Activated CD4-positive, CD25-positive, alpha-beta regulatory T cell treated with anti-CD3 and anti-CD28 coated beads, Interleukin-2, amount 50 U/mL, for 24 hours (primary cell): Measurements from ENCODE around the gene TNFSF12.

Source experiments
- ATAC-seq, 2 donors: fragments of 150-1000 bp; cut with Tn5 transposase; one replicate each; pipeline ENCODE4 v1.10.0; 2021; ENCODE audit warnings: mild to moderate bottlenecking in 1 of 2, moderate library complexity in 1 of 2

TNFSF12 gene

DNA sequence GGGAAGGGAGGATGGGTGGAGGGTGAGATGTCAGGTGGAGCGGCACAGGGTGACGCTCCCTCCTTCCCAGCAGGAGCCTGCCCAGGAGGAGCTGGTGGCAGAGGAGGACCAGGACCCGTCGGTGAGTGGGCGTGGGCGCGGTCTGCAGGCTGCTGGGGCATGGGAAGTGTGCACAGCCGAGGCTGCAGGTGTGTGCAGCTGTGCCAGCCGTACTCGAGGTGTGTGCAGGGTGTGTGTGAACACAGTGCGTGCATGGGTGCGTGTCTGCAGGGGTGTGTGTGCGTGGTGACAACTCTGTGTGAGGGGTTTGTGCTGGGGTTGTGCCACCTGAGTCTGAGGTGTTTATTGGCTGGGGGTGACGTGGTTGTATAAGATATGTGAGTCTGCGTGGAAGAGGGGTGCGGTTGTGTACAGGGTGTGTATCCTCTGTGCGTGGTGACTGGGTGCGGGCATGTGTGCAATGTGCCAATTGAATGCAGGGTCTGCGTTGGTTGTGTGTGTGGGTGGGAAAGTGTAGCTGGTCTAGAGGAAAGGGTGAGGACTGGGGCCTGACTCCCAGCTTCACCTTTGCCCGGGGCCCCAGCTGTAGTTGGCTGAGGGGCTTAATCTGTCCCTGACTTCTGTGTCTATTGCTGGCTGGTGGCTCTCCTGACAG is 670 bp downstream of the TNFSF12 start:
- peak; percentile 67 for ATAC-seq

DNA sequence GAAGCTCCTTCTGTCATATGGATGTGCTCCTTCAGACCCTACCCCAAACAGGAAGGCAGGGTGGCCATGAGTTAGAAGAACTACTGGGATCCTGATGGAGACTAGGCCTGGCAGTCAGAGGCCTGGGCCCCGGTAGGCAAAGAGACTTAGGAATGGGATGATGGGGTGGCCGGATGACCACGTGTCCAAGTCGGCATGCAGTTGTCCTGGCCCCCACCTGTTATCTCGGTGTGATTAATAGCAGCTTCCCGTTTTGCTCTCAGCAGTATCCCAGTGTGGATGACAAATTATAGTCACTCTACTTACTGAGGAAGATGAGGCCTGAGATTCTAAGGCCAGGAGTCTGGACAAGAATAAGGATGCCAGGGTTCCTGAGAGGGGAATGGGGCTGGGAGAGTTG is 1.5 kb downstream of the TNFSF12 start:
- no peak for ATAC-seq

DNA sequence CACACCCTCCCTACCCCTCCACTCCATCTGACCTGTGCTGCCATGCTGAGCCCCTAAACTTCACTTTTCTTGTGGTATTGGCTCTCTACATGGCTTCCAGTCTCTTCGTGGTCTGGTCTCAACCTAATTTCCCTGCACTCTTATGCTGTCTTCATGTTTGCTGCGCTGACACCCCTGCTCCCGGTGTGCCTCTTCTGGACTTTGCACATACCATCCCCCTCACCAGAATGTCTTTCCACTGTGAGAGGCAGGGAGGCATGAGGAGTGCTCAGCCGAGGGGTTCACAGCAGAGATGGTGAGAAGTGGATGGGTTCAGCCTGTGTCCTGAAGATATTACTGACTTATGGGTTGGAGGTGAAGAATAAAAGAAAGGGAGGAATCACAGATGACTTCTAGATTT is 2.5 kb downstream of the TNFSF12 start:
- ATAC-seq = no peak

DNA sequence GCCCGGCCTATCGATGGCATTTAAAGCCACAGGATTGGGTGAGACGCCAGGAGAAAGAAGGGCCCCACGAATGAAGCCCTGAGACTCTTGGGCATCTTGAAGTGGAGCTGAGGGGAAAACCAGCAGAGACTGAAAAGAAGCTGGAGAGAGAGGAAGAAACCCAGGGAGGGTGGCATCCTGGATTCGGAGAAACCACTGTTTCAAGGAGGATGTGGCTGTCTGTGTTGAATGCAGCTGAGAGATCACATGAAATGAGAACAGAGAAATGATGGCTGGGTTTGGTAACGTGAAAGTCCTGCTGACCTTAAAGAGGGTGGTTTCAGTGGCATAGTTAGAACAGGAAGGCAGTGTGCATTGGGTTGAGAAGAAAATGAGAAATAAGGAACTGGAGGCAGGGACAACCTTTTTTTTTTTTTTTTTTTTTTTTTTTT is 3.8 kb downstream of the TNFSF12 start:
- peak; percentile 50 to 58 for ATAC-seq

DNA sequence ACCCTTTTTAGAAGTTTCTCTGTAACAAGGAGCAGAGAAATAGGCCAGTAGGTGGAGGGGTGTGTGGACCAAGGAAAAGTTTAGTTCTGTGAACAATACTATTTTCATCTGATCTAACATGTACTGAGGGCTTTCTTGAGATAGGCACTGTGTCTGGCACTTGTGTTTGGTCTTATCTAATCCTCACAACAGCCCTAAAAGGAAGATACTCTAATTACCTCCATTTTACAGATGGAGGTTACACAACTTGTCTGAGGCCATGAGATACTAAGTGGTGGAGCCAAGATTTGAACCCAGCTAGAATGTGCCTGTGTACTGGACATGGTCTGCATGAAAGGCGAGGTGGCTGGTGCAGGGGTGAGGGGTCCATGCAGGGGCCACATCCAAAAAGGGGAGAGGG is 4.5 kb downstream of the TNFSF12 start:
- no peak for ATAC-seq

DNA sequence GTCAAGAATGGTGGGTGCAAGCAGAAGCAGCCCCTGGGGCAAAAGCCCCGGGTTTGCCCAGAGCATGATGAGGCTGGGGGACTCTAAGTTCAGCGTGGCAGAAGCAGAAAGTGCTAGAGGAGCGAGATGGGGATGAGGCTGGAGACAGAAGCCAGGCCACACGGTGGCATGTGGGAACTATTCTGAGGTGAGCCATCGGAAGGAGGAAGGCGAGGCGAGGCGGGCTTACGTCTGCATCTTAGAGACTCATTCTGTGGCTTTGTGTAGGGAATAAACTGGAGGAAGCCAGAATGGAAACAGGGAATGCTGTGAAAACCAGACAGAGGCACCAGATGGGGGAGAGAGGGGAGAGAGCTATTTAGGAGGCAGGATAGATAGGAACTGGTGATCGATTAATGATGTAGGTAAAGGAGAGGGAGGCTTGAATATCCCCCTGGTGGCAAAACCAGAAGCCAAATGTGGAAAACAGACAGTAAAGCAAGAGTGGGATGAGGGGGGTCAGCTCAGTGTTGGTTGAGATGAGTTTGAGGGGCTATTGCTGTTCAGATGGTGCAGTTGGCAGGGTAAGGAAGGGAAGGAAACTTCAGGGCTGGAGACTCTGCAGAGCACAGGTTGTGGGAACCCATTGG is 6.6 kb downstream of the TNFSF12 start:
- no peak for ATAC-seq

DNA sequence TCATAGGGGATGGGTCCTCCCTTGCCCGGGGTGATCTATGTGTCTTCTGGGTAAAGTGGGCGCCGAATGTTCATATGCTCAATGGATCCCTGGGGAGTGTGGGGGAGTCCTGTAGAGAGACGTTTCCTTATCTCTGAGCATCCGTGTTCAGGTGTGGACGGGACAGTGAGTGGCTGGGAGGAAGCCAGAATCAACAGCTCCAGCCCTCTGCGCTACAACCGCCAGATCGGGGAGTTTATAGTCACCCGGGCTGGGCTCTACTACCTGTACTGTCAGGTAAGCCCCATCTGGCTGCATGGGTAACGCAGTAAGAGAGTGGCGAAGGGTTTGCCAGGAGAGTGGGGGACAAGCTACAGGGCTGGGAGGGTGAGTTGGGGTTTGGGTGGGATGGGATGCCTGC is 7.8 kb downstream of the TNFSF12 start:
- no peak for ATAC-seq

DNA sequence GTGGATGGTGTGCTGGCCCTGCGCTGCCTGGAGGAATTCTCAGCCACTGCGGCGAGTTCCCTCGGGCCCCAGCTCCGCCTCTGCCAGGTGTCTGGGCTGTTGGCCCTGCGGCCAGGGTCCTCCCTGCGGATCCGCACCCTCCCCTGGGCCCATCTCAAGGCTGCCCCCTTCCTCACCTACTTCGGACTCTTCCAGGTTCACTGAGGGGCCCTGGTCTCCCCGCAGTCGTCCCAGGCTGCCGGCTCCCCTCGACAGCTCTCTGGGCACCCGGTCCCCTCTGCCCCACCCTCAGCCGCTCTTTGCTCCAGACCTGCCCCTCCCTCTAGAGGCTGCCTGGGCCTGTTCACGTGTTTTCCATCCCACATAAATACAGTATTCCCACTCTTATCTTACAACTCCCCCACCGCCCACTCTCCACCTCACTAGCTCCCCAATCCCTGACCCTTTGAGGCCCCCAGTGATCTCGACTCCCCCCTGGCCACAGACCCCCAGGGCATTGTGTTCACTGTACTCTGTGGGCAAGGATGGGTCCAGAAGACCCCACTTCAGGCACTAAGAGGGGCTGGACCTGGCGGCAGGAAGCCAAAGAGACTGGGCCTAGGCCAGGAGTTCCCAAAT is 8.4 kb downstream of the TNFSF12 start:
- ATAC-seq = no peak

DNA sequence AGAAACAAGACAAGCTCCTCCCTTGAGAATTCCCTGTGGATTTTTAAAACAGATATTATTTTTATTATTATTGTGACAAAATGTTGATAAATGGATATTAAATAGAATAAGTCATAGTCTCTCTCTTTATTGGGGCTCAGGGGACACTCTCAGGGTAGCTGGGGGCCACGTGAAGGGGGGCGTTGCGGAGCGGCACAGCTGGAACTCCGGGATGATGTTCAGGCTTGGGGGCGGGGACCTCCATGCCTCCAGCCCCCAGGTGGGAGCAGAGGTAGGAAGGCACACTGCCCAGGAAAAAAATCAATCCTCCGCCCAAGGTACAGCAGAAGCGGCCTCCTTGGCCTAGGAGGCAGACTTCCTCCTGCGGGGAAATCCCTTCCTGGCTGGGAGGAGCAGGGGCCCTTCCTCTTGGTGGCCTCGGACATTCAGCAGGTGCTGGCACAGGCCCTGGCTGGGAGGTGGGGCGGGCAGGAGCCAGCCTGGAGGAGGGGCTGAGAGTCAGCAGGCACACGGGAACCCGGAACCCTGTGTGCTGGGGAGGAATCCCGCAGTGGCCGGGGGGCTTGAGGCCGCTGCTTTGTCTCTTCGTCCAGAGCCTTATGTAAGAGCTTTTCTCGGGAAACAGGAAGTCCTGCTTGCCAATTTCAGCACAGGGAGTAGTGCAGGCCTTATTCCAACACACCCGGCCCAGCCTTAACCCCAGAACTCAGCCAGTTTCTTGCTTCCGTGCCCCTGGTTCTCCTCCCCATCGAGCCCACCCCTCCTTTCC is 9.1 kb downstream of the TNFSF12 start:
- ATAC-seq = no peak

DNA sequence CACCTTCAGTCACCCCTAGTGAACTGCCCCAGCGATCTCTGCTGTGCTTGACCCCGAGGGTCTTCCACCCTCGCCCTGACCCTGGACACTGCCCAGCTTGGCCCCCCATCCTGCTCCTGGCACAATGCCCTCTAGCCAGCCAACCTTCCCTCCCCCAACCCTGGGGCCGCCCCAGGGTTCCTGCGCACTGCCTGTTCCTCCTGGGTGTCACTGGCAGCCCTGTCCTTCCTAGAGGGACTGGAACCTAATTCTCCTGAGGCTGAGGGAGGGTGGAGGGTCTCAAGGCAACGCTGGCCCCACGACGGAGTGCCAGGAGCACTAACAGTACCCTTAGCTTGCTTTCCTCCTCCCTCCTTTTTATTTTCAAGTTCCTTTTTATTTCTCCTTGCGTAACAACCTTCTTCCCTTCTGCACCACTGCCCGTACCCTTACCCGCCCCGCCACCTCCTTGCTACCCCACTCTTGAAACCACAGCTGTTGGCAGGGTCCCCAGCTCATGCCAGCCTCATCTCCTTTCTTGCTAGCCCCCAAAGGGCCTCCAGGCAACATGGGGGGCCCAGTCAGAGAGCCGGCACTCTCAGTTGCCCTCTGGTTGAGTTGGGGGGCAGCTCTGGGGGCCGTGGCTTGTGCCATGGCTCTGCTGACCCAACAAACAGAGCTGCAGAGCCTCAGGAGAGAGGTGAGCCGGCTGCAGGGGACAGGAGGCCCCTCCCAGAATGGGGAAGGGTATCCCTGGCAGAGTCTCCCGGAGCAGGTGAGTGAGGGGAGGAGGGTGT is 9.9 kb downstream of the TNFSF12 start, which contains the start of gene TNFSF13:
Gene TNFSF13, plus strand, starts transcription at position 207 of the 776 bp plus-strand sequence. Its CDS starts 290 bp downstream, at position 497.
- ATAC-seq = no peak

DNA sequence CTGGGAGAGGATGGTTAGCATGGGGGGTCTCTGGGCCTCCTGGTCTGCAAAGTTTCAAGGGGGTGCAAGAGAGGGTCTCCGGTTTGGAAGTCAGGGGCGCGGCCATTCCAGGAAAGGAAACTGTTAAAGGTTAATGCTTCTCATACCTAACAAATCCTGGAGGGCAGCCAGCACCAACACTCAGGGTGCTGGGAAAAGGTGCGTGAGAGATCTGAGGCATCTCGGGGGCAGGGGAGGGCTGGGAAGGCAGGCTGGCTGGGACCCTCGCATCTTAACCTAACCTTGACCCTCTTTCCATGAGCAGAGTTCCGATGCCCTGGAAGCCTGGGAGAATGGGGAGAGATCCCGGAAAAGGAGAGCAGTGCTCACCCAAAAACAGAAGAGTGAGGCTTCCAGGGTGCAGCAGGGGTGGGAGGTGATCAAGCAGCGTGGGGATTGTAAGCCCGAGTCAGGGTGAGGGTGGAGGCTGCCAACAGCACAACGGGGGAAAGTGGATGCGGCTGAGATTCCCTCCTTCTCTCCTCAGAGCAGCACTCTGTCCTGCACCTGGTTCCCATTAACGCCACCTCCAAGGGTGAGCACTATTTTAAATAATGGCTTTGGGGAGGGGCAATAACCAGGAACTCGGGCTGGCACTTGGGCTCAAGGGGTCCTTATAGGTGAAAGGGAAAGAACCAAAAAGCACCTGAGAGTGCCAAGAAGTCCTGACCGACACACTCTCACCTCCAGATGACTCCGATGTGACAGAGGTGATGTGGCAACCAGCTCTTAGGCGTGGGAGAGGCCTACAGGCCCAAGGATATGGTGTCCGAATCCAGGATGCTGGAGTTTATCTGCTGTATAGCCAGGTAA is 10.7 kb downstream of the TNFSF12 start:
- no peak for ATAC-seq

DNA sequence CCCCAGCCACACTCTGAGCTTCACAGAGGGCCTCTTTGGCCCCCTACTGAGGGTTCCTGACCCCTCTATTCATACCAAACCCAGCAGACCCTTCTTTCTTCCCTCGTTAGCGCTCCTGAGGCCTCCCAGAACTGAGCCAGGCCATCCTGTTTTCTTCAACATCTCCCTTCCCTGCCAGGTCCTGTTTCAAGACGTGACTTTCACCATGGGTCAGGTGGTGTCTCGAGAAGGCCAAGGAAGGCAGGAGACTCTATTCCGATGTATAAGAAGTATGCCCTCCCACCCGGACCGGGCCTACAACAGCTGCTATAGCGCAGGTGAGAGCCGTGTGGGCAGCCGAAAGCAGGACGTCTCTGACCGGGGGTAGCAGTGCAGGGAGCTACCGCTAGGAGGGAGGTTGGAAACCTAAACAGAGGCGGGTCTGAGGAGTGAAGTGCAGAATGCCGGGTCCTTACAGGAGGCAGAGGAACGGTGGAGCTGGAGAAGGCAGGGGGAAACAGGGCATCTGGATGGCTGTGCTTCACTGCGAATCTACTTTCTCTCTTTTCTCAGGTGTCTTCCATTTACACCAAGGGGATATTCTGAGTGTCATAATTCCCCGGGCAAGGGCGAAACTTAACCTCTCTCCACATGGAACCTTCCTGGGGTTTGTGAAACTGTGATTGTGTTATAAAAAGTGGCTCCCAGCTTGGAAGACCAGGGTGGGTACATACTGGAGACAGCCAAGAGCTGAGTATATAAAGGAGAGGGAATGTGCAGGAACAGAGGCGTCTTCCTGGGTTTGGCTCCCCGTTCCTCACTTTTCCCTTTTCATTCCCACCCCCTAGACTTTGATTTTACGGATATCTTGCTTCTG is 11.5 kb downstream of the TNFSF12 start:
- peak in 1 of 2 donors; percentile 15 for ATAC-seq

DNA sequence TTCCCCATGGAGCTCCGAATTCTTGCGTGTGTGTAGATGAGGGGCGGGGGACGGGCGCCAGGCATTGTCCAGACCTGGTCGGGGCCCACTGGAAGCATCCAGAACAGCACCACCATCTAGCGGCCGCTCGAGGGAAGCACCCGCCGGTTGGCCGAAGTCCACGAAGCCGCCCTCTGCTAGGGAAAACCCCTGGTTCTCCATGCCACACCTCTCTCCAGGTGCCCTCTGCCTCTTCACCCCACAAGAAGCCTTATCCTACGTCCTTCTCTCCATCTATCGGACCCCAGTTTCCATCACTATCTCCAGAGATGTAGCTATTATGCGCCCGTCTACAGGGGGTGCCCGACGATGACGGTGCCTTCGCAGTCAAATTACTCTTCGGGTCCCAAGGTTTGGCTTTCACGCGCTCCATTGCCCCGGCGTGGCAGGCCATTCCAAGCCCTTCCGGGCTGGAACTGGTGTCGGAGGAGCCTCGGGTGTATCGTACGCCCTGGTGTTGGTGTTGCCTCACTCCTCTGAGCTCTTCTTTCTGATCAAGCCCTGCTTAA is 12.2 kb downstream of the TNFSF12 start:
- peak; percentile 69 to 73 for ATAC-seq

DNA sequence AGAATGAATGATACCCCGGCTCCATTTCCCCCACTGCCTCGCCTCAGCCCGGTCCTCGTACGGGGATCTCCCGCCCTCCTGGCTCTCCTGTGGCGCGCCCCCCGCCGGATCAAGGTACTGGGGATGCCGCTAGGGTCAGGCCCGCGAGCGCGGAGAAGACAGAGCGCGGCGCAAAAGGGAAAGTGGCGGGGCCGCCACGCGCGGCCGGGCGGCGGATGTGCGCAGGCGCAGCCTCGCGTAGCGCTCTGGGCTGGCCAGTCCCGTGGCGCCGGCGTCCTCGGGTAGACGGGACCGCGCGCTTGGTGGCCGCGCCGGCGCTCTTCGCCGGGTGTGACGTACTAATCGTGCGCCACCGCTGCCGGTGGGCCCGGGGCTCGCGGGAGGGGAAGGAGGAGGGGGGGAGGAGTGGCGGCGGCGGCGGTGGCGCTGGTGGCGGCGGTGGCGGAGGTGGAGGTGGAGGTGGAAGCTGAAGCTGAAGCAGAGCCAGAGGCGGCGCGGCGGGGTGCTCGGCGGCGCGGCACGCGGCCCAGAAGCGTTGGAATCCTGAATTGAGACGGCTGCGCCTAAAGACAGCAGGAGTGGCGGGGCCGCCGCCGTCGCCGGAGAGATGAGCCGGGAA is 12.8 kb downstream of the TNFSF12 start, which contains the start of gene SENP3:
Gene SENP3, plus strand, starts transcription at position 331 of the 619 bp plus-strand sequence. CDS start 1,158 bp downstream, outside the sequence.
- ATAC-seq = peak; percentile 86 to 87

DNA sequence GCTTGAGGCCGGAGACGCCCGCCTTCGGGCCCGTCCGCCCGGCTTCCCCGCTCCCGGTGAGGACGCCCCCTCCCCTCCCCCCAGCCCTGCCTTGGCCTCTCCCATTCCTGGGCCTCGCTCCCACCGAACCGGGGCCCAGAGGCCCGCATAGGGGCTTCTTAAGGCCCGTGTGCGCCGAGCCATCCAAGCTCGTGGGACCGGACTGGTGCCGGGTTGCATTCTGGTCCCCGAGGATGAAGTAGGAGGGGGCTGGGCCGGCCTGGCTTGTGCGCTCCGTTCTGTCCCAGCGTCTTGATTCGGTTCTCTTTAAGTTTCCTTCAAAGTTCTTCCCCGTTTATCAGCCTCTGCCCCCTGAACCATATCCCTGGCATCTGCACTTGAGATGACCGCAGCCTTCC is 13.3 kb downstream of the TNFSF12 start:
- ATAC-seq = peak in 1 of 2 donors; percentile 2

DNA sequence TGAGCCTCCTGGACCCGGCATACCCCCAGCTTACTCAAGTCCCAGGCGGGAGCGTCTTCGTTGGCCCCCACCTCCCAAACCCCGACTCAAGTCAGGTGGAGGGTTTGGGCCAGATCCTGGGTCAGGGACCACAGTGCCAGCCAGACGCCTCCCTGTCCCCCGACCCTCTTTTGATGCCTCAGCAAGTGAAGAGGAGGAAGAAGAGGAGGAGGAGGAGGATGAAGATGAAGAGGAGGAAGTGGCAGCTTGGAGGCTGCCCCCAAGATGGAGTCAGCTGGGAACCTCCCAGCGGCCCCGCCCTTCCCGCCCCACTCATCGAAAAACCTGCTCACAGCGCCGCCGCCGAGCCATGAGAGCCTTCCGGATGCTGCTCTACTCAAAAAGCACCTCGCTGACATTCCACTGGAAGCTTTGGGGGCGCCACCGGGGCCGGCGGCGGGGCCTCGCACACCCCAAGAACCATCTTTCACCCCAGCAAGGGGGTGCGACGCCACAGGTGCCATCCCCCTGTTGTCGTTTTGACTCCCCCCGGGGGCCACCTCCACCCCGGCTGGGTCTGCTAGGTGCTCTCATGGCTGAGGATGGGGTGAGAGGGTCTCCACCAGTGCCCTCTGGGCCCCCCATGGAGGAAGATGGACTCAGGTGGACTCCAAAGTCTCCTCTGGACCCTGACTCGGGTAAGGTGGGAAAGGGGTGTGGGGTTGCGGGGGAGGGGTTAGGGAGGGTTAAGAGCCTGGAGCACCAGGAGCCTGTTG is 14.4 kb downstream of the TNFSF12 start:
- no peak for ATAC-seq

DNA sequence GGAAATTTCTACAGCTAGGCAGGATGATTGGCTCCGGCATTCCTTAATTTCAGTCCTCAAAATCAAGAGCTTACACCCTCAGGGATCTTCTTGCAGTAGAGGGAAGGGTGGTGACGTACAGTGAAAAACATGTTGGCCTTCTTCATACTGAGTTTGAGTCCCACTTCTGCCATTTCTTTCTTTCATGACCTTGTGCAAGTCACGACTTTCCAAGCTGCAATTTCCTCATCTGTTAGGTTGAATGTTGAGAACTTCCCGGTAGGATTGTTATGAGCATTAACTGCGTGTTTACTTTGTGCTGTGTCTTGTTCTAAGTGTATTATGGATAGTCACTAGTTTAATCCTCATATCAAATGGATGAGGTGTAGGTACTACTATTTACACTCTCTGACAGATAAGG is 20.7 kb downstream of the TNFSF12 start:
- ATAC-seq = no peak

DNA sequence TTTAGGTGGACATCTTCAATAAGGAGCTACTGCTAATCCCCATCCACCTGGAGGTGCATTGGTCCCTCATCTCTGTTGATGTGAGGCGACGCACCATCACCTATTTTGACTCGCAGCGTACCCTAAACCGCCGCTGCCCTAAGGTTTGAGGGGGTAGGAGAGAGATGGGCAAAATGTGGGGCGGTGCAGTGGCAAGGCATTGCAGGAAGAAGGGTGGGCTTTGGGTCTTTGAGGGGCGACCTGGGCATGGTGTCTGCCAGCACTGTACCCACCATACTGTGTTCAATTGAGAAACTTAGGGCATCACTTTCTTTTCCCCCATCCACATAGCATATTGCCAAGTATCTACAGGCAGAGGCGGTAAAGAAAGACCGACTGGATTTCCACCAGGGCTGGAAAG is 21.5 kb downstream of the TNFSF12 start:
- no peak for ATAC-seq

DNA sequence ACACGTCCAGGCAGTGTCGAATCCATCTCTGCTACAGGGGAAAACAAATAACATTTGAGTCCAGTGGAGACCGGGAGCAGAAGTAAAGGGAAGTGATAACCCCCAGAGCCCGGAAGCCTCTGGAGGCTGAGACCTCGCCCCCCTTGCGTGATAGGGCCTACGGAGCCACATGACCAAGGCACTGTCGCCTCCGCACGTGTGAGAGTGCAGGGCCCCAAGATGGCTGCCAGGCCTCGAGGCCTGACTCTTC is 23.4 kb downstream of the TNFSF12 start:
- ATAC-seq = peak in 1 of 2 donors; percentile 89
